H9 (cell line): ENCODE measurements around the gene SPIRE2. TPM values are rescaled to one million over a fixed set of nuclear protein-coding genes. Genes with fewer than 3 reads are reported as not detected.

Experiments used
- DNase-seq: peaks from one replicate; pipeline ENCODE4 v3.0.0-alpha.2; 2017
- H2AFZ ChIP-seq: one replicate; pipeline ENCODE4 v1.6.1; 2013; ENCODE audit warnings: mild to moderate bottlenecking, low read length, control low read depth, moderate library complexity
- H2AK5ac ChIP-seq: 2 replicates; pipeline ENCODE4 v1.6.1; 2013; ENCODE audit warnings: low read length, control low read depth, mixed read lengths; ENCODE audit not compliant: insufficient read length
- H2BK120ac ChIP-seq: one replicate; pipeline ENCODE4 v1.6.1; 2013; ENCODE audit warnings: low read depth, mild to moderate bottlenecking, low read length, control low read depth, inconsistent platforms; ENCODE audit not compliant: poor library complexity, severe bottlenecking
- H2BK12ac ChIP-seq: 2 replicates; pipeline ENCODE4 v1.6.1; 2013; ENCODE audit warnings: low read length, control low read depth, mixed read lengths, low read depth; ENCODE audit not compliant: insufficient read length
- H2BK15ac ChIP-seq: 2 replicates; pipeline ENCODE4 v1.6.1; 2013; ENCODE audit warnings: low read depth, low read length, control low read depth
- H2BK20ac ChIP-seq: one replicate; pipeline ENCODE4 v1.6.1; 2013; ENCODE audit warnings: low read depth, mild to moderate bottlenecking, low read length, control low read depth, inconsistent platforms; ENCODE audit not compliant: poor library complexity, severe bottlenecking
- H2BK5ac ChIP-seq: 2 replicates; pipeline ENCODE4 v1.6.1; 2013; ENCODE audit warnings: low read length, control low read depth, mixed read lengths; ENCODE audit not compliant: insufficient read length
- H3K14ac ChIP-seq: 2 replicates; pipeline ENCODE4 v1.6.1; 2013; ENCODE audit warnings: low read length, control low read depth; ENCODE audit not compliant: insufficient read depth
- H3K18ac ChIP-seq: 2 replicates; pipeline ENCODE4 v1.6.1; 2013; ENCODE audit warnings: low read depth, mild to moderate bottlenecking, mixed read lengths, low read length, control low read depth; ENCODE audit not compliant: insufficient read length
- H3K23ac ChIP-seq: 2 replicates; pipeline ENCODE4 v1.6.1; 2013; ENCODE audit warnings: low read length, control low read depth, mixed read lengths, low read depth; ENCODE audit not compliant: insufficient read length
- H3K23me2 ChIP-seq: 2 replicates; pipeline ENCODE4 v1.6.1; 2013; ENCODE audit warnings: low read depth, mild to moderate bottlenecking, mixed read lengths, low read length, control low read depth; ENCODE audit not compliant: insufficient read length, poor library complexity, severe bottlenecking
- H3K27ac ChIP-seq: 2 replicates; pipeline ENCODE4 v1.5.1; 2013; ENCODE audit warnings: low read length, control low read depth, mixed read lengths, low read depth; ENCODE audit not compliant: insufficient read length
- H3K27me3 ChIP-seq: 2 replicates; pipeline ENCODE4 v1.6.1; 2013; ENCODE audit warnings: low read length, control low read depth, inconsistent platforms; ENCODE audit not compliant: insufficient read depth
- H3K4ac ChIP-seq: 2 replicates; pipeline ENCODE4 v1.6.1; 2013; ENCODE audit warnings: low read depth, mild to moderate bottlenecking, control low read depth, inconsistent platforms, low read length, moderate library complexity
- H3K4me1 ChIP-seq: 2 replicates; pipeline ENCODE4 v1.6.1; 2013; ENCODE audit warnings: low read length, control low read depth, inconsistent platforms; ENCODE audit not compliant: insufficient read depth
- H3K4me2 ChIP-seq: 2 replicates; pipeline ENCODE4 v1.6.1; 2013; ENCODE audit warnings: low read length, control low read depth, mixed read lengths; ENCODE audit not compliant: insufficient read length, insufficient read depth
- H3K56ac ChIP-seq: 2 replicates; pipeline ENCODE4 v1.6.1; 2013; ENCODE audit warnings: low read depth, mild to moderate bottlenecking, mixed read lengths, low read length, control low read depth; ENCODE audit not compliant: insufficient read length
- H3K79me1 ChIP-seq: 2 replicates; pipeline ENCODE4 v1.6.1; 2013; ENCODE audit warnings: low read depth, mild to moderate bottlenecking, moderate library complexity, low read length, control low read depth, inconsistent platforms; ENCODE audit not compliant: insufficient read depth, poor library complexity, severe bottlenecking
- H3K79me2 ChIP-seq: 2 replicates; pipeline ENCODE4 v1.6.1; 2013; ENCODE audit warnings: low read length, control low read depth, inconsistent platforms; ENCODE audit not compliant: insufficient read depth
- H3K9ac ChIP-seq: 2 replicates; pipeline ENCODE4 v1.6.1; 2013; ENCODE audit warnings: low read length, control low read depth, mixed read lengths; ENCODE audit not compliant: insufficient read length; ENCODE audit errors: extremely low read depth
- H3K9me3 ChIP-seq: one replicate; pipeline ENCODE4 v1.6.1; 2013; ENCODE audit warnings: low read depth, low read length, inconsistent platforms; ENCODE audit not compliant: control insufficient read depth
- H3T11ph ChIP-seq: one replicate; pipeline ENCODE4 v1.6.1; 2013; ENCODE audit warnings: mild to moderate bottlenecking, low read length, control low read depth, inconsistent platforms
- H4K20me1 ChIP-seq: one replicate; pipeline ENCODE4 v1.6.1; 2013; ENCODE audit not compliant: control insufficient read depth, insufficient read length, insufficient read depth
- H4K5ac ChIP-seq: 2 replicates; pipeline ENCODE4 v1.6.1; 2013; ENCODE audit warnings: low read depth, mild to moderate bottlenecking, mixed read lengths, low read length, control low read depth; ENCODE audit not compliant: insufficient read length
- H4K8ac ChIP-seq: replicated peaks from 2 replicates; pipeline ENCODE4 v1.6.1; 2013; ENCODE audit warnings: low read length, control low read depth, mixed read lengths, low read depth; ENCODE audit not compliant: insufficient read length
- H4K91ac ChIP-seq: 2 replicates; pipeline ENCODE4 v1.6.1; 2013; ENCODE audit warnings: low read depth, mild to moderate bottlenecking, moderate library complexity, mixed read lengths, low read length, control low read depth; ENCODE audit not compliant: insufficient read length
- H3K27ac Mint-ChIP-seq, 3 experiments: 2 replicates in 2 of 3; 3 replicates in 1 of 3; pipeline ENCODE4 v1.8.0; 2020 to 2021; ENCODE audit warnings: mixed read lengths in 3 of 3, mild to moderate bottlenecking in 1 of 3, moderate library complexity in 1 of 3
- H3K27me3 Mint-ChIP-seq: 2 replicates; pipeline ENCODE4 v1.8.0; 2021; ENCODE audit warnings: low read depth, mild to moderate bottlenecking, moderate library complexity, mixed read lengths
- H3K36me3 Mint-ChIP-seq, 3 experiments: 2 replicates in 2 of 3; 3 replicates in 1 of 3; pipeline ENCODE4 v1.8.0; 2020 to 2021; ENCODE audit warnings: low read depth in 3 of 3, mixed read lengths in 3 of 3; ENCODE audit not compliant: insufficient read depth in 1 of 3
- H3K4me1 Mint-ChIP-seq, 2 experiments: 2 replicates each; pipeline ENCODE4 v1.8.0; 2020; ENCODE audit warnings: mixed read lengths in 2 of 2
- H3K4me3 Mint-ChIP-seq, 2 experiments: 2 replicates in 1 of 2; 3 replicates in 1 of 2; pipeline ENCODE4 v1.8.0; 2020 to 2021; ENCODE audit warnings: mild to moderate bottlenecking in 2 of 2, mixed read lengths in 2 of 2, moderate library complexity in 1 of 2
- H3K9me3 Mint-ChIP-seq, 2 experiments: 2 replicates in 1 of 2; 3 replicates in 1 of 2; pipeline ENCODE4 v1.8.0; 2020; ENCODE audit warnings: mild to moderate bottlenecking in 2 of 2, mixed read lengths in 2 of 2, moderate library complexity in 1 of 2
- CTCF ChIP-seq: fragments of 200-600 bp; sonication (generic); conservative IDR thresholded peaks from 3 replicates; pipeline ENCODE4 v1.8.0; 2021; ENCODE audit warnings: antibody characterized with exemption, mild to moderate bottlenecking
- WGBS: extraction: QIAGEN DNeasy Blood & Tissue Kit; methylation state at CpG from one replicate; pipeline ENCODE4 v1.1.7; 2013; ENCODE audit warnings: missing lambda C conversion rate, low lambda C conversion rate, mixed read lengths; ENCODE audit not compliant: insufficient read length; ENCODE audit errors: extremely low coverage; 5-methylcytosine and 5-hydroxymethylcytosine counted together
- total RNA-seq: library from RNA; stranded (reverse); gene quantifications from 2 replicates; pipeline ENCODE4 v1.2.1, GENCODE V29; 2021

Gene SPIRE2
- total RNA-seq, 1 experiment from 2014 or later, result 6.9 TPM

GRCh38 chr16:89837014-89837546, 8.8 kb downstream of the SPIRE2 start:
- Histone ChIP-seq H4K91ac (no peak overlapping the region), H3K27ac (no peak overlapping the region), H3K79me2 (no peaks in the 10 kb centered on the region), H2BK15ac (no peak overlapping the region), H3K9ac (no peak overlapping the region), H2BK20ac (no peak overlapping the region), H3K23ac (no peak overlapping the region), H3K9me3 (no peaks in the 10 kb centered on the region), H3K4me1 (no peaks in the 10 kb centered on the region; the same call in 1 of the 2 replicates), H3K18ac (no peak overlapping the region), H3K79me1 (no peaks in the 10 kb centered on the region), H3K4ac (no peak overlapping the region), H3K4me2 (no peak overlapping the region), H4K20me1 (peaks cover 4% of the 10 kb centered on the region), H2AFZ (no peak overlapping the region), H3K14ac (no peak overlapping the region), H2BK12ac (no peak overlapping the region), H2BK5ac (no peak overlapping the region), H3K56ac (no peak overlapping the region), H2BK120ac (no peak overlapping the region), H2AK5ac (no peak overlapping the region), H3K27me3 (no peaks in the 10 kb centered on the region), H4K8ac (no peak overlapping the region), H3T11ph (no peak overlapping the region), H3K23me2 (no peaks in the 10 kb centered on the region), H4K5ac (no peak overlapping the region)
- no peak overlapping the region for H3K4me3 Mint-ChIP-seq
- H3K36me3 Mint-ChIP-seq, result peaks cover 9 to 19% (median 14%) of the 10 kb centered on the region in 3 experiments
- no peak for TF ChIP-seq CTCF
- no peak overlapping the region for H3K27ac Mint-ChIP-seq
- H3K4me1 Mint-ChIP-seq, result peaks cover 9 to 12% of the 10 kb centered on the region in 2 experiments
- WGBS, result no CpG with 5 or more reads among the region's 17 CpGs
- no peak for DNase-seq
- H3K9me3 Mint-ChIP-seq, result 0 out of 5 replicates have a peak, but pooled peaks cover 0 to 2% of the 10 kb centered on the region in 2 experiments
- H3K27me3 Mint-ChIP-seq, result peaks cover 2% of the 10 kb centered on the region; the same call in 1 of the 2 replicates
